HG02981 (cell line): ENCODE results near the gene PDE10A.

Source experiments
- ATAC-seq: cut with Tn5 transposase; IDR thresholded peaks from one replicate; pipeline ENCODE4 v1.9.1; 2021; ENCODE audit warnings: mild to moderate bottlenecking, moderate library complexity; ENCODE audit not compliant: unreplicated experiment

The PDE10A gene

DNA sequence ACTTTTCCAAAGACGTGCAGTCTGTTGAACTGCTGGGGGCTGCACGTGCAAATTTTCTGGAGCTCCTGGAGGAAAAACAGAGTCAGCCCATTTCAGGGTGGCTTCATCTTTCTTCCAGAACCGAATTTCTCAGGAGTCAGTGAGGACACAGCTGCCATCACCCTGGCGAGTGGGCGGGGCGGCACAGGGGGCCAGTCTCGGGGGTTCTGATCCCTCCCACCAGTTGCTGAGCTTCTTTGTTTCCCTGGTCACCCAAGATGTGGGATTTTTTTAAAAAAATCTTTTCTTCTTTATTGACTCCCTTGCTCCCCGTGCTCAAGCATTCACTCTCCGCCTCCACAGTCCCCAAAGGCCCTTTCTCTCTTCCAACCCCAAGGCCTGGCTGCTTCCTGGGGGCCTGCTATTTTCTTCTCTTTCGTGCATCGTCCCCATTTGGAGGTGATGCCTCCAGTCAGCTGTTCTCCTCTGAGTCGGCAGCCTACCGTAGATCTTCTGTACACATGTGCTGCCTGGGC, 362.6 kb downstream of the PDE10A start:
- no peak for ATAC-seq

DNA sequence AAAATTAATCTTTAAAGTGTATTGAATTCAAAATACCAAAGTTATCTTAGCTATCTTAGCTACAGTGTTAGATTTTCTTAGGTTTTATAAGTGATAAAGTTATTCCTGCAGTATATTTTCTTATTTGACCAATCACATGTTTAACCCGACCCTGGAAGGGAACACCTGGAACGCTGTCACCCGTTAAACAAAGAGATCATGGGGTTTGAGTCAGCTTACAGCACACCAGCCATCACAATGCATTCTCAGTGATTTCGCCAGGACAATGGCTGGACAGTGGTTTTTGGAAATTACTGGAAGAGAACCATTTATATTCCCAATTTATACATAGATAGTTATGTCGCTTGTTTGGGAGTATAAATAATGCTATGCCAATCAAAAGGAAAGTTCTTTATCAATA, 364.2 kb downstream of the PDE10A start:
- ATAC-seq, result no peak

DNA sequence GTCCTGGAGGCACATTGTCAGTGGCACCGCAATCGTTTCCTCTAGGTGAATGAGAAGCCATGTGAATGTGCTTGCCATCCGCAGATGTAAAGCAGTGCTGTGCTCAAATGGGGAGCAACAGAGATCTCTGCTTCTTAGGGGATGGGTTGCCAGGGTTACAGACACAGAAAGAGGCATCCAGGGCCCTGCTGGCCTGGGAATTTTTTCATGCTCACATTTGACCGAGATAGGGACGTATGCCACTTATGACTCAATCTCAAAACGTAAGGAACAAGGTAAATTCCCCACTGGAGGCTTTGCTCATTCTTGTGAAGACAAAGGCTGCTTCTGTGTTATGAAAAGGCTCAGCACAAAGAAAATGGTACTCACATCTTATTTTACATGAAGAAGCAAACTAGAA, 364.6 kb downstream of the PDE10A start:
- no peak for ATAC-seq

DNA sequence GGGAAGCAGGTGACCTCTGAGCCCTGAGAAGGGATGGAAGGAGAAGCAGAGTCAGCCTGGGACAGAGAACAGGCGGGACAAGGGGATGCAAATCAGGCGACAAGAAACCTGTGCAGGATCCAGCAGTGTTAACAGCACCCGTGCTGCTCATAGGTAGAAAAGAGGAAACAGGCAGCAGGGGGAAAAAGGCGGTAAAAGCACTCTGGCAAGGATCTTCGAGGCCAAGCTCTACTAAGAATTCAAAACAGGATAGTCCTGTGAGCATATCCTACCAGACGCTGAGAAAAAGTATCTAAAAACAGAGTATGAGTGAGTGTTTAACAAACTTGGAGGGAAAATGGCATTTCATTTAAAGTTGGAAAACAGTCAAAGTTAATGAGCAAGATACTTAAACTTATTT, 370.4 kb downstream of the PDE10A start:
- ATAC-seq, result no peak
